ENCODE measurements around the gene UTP25.
"Not testable (repeated sequence)": the region's sequence is repeated elsewhere in the genome, so short reads cannot be mapped to it uniquely, and the experiment has no call there.

The UTP25 gene

DNA sequence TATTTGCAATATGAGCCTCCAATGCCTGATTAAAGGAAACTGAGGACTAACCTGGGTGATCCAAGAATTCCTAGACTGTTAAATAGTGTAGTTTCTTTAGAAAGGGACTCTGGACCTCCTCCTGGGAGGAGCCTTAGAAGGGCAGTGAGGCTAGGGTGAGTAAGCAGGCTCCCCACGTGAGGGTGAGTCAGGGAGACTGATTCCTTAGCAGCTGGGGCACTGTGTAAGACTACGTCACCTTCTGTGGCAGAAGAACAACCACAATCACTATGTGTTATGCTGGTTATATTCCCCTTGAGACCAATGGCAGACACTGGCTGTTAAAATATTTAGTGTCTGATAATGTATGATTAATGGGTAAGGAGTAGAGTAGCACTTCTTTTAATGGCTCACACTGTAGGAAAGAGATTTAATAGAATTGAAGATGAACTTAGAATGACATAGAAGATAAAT is 56.9 kb downstream of the UTP25 start:
- no peak overlapping the region for H3K9ac ChIP-seq (ENCODE audit: low read depth, low read length)
- peak; percentile 16 for DNase-seq

DNA sequence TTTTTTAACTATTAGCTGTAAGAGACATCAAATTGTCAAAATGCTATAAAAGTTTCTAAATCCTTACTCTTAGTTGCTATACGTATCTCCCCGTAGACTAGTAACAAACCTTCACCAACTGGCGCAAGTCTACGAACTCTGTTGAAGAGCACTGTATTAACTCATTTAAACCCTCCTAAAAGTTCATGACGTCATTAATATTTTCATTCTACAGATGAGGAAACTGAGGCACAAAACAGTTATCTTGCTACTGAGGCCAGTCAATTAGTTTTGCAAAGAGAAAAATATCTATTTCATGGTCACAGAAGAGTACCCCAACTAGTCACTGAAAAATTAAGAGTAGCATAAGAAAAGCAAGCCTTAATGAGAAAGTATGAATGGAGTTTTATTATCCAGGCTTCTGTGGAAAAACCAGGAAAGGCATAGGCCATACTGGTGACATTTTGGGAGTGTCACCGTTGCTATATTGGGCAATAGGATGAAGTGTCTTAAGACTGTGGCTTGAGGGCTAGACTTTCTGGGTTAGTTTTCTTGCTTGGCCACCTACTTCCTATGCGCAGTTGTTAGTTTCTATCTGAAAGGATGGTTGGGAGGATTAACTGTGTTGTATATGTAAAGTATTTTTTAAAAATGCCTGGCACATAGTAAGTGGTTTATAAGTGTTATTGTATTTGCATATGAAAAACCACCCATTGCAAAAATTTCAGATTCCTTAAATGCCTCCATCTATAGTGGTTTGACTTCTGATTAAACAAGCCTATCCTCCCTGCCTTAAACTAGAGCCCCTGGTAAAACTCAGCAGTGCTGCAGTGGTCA is 57.8 kb downstream of the UTP25 start:
- Histone ChIP-seq H3K4me3 (ENCODE audit: low read depth in 1 of 2, low read length in 2 of 2) (no peak overlapping the region), H3K9me3 (ENCODE audit: insufficient read depth, low read length, severe bottlenecking) (no peaks in the 10 kb centered on the region), H3K27me3 (ENCODE audit: insufficient read depth, low read length, poor library complexity) (peaks cover 19% of the 10 kb centered on the region), H3K27ac (ENCODE audit: low read length) (no peak overlapping the region), H4K20me1 (ENCODE audit: insufficient read depth, low read length) (no peaks in the 10 kb centered on the region), H3K79me2 (ENCODE audit: insufficient read depth, low read length) (no peaks in the 10 kb centered on the region), H2AFZ (ENCODE audit: low read depth, low read length) (no peak overlapping the region), H3K36me3 (ENCODE audit: insufficient read depth, low read length) (no peaks in the 10 kb centered on the region), H3K4me2 (ENCODE audit: insufficient read depth, low read length) (no peak overlapping the region), H3K9ac (ENCODE audit: low read depth, low read length) (no peak overlapping the region), H3K4me1 (ENCODE audit: insufficient read depth, low read length) (no peaks in the 10 kb centered on the region)
- DNase-seq (no peak), ATAC-seq (ENCODE audit: insufficient read depth, low read depth) (no peak)
- TF ChIP-seq, protein P1, sequence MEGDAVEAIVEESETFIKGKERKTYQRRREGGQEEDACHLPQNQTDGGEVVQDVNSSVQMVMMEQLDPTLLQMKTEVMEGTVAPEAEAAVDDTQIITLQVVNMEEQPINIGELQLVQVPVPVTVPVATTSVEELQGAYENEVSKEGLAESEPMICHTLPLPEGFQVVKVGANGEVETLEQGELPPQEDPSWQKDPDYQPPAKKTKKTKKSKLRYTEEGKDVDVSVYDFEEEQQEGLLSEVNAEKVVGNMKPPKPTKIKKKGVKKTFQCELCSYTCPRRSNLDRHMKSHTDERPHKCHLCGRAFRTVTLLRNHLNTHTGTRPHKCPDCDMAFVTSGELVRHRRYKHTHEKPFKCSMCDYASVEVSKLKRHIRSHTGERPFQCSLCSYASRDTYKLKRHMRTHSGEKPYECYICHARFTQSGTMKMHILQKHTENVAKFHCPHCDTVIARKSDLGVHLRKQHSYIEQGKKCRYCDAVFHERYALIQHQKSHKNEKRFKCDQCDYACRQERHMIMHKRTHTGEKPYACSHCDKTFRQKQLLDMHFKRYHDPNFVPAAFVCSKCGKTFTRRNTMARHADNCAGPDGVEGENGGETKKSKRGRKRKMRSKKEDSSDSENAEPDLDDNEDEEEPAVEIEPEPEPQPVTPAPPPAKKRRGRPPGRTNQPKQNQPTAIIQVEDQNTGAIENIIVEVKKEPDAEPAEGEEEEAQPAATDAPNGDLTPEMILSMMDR (IDR thresholded peaks at IDR 0.05; ENCODE audit: borderline replicate concordance, extremely low read depth, low read length, poor library complexity, severe bottlenecking), result no peak
- no peak for TF ChIP-seq EZH2 (IDR thresholded peaks at IDR 0.05; ENCODE audit: borderline replicate concordance, low read depth, low read length, severe bottlenecking)

More for the DNA sequence above, 56.9 kb downstream of the UTP25 start:
- Histone ChIP-seq H3K27me3 (ENCODE audit: insufficient read depth, low read length, poor library complexity) (peaks cover 19% of the 10 kb centered on the region), H3K4me1 (ENCODE audit: insufficient read depth, low read length) (no peaks in the 10 kb centered on the region), H3K9me3 (ENCODE audit: insufficient read depth, low read length, severe bottlenecking) (no peaks in the 10 kb centered on the region), H3K4me2 (ENCODE audit: insufficient read depth, low read length) (no peak overlapping the region), H3K27ac (ENCODE audit: low read length) (no peak overlapping the region), H3K36me3 (ENCODE audit: insufficient read depth, low read length) (no peaks in the 10 kb centered on the region), H2AFZ (ENCODE audit: low read depth, low read length) (no peak overlapping the region), H3K79me2 (ENCODE audit: insufficient read depth, low read length) (no peaks in the 10 kb centered on the region), H3K4me3 (ENCODE audit: low read depth in 1 of 2, low read length in 2 of 2) (no peak overlapping the region), H4K20me1 (ENCODE audit: insufficient read depth, low read length) (no peaks in the 10 kb centered on the region)
- TF ChIP-seq, protein P1 (IDR thresholded peaks at IDR 0.05; ENCODE audit: borderline replicate concordance, extremely low read depth, low read length, poor library complexity, severe bottlenecking), result no peak
- TF ChIP-seq EZH2 (IDR thresholded peaks at IDR 0.05; ENCODE audit: borderline replicate concordance, low read depth, low read length, severe bottlenecking), result no peak
- peak; percentile 83 for ATAC-seq (ENCODE audit: insufficient read depth, low read depth)

DNA sequence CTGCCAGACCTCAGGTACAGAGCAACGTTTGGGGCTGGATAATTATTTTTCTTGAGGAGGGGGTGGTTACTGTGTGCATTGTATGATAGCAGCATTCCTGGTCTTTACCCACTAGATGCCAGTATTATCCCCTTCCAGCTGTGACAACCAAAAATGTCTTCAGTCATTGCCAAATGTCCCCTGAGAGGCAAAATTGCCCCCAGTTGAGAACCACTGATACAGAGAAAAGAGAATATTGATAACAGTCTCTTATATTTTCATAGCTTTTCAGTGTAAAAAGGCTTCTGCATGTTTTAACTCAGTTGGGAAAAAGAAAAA is 58.4 kb downstream of the UTP25 start:
- H3K79me2 ChIP-seq (ENCODE audit: insufficient read depth, low read length), result no peaks in the 10 kb centered on the region
- H3K36me3 ChIP-seq (ENCODE audit: insufficient read depth, low read length), result no peaks in the 10 kb centered on the region
- TF ChIP-seq, protein P1 (IDR thresholded peaks at IDR 0.05; ENCODE audit: borderline replicate concordance, extremely low read depth, low read length, poor library complexity, severe bottlenecking), result no peak
- TF ChIP-seq EZH2 (IDR thresholded peaks at IDR 0.05; ENCODE audit: borderline replicate concordance, low read depth, low read length, severe bottlenecking), result no peak
- H3K4me2 ChIP-seq (ENCODE audit: insufficient read depth, low read length), result no peak overlapping the region
- no peak for DNase-seq
- no peak for ATAC-seq (ENCODE audit: insufficient read depth, low read depth)
- no peak overlapping the region for H3K4me3 ChIP-seq (ENCODE audit: low read depth in 1 of 2, low read length in 2 of 2)
- peaks cover 15% of the 10 kb centered on the region for H3K27me3 ChIP-seq (ENCODE audit: insufficient read depth, low read length, poor library complexity)
- H3K4me1 ChIP-seq (ENCODE audit: insufficient read depth, low read length), result no peaks in the 10 kb centered on the region
- H3K9ac ChIP-seq (ENCODE audit: low read depth, low read length), result no peak overlapping the region
- no peak overlapping the region for H3K27ac ChIP-seq (ENCODE audit: low read length)
- H3K9me3 ChIP-seq (ENCODE audit: insufficient read depth, low read length, severe bottlenecking), result no peaks in the 10 kb centered on the region
- H4K20me1 ChIP-seq (ENCODE audit: insufficient read depth, low read length), result no peaks in the 10 kb centered on the region
- H2AFZ ChIP-seq (ENCODE audit: low read depth, low read length), result no peak overlapping the region

DNA sequence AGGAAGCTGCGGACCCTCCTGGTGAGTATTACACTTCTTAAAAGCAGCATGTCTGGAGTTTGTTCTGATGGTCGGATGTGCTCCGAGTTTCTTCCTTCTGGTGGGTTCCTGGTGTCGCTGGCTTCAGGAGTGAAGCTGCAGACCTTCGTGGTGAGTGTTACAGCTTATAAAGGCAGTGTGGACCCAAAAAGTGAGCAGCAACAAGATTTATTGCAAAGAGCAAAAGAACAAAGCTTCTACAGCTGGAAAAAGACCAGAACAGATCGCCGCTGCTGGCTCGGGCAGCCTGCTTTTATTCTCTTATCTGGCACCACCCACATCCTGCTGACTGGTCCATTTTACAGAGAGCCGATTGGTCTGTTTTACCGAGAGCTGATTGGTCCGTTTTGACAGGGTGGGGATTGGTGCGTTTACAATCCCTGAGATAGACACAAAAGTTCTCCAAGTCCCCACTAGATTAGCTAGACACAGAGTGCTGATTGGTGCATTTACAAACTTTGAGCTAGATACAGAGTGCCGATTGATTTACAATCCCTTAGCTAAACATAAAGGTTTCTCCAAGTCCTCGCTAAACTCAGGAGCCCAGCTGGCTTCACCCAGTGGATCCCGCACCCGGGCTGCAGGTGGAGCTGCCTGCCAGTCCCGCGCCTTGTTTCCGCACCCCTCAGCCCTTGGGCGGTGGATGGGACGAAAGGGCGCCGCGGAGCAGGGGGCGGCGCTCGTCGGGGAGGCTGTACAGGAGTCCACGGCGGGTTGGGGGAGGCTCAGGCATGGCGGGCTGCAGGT is 60.7 kb downstream of the UTP25 start:
- not testable (repeated sequence) for H3K36me3 ChIP-seq (ENCODE audit: insufficient read depth, low read length); H3K4me3 ChIP-seq (ENCODE audit: low read depth in 1 of 2, low read length in 2 of 2); H2AFZ ChIP-seq (ENCODE audit: low read depth, low read length); DNase-seq; H3K79me2 ChIP-seq (ENCODE audit: insufficient read depth, low read length); H3K9ac ChIP-seq (ENCODE audit: low read depth, low read length); H3K9me3 ChIP-seq (ENCODE audit: insufficient read depth, low read length, severe bottlenecking); H3K27ac ChIP-seq (ENCODE audit: low read length); H4K20me1 ChIP-seq (ENCODE audit: insufficient read depth, low read length); H3K4me2 ChIP-seq (ENCODE audit: insufficient read depth, low read length); ATAC-seq (ENCODE audit: insufficient read depth, low read depth); H3K4me1 ChIP-seq (ENCODE audit: insufficient read depth, low read length); H3K27me3 ChIP-seq (ENCODE audit: insufficient read depth, low read length, poor library complexity)

All from DND-41 (cell line).